ENCODE measurements around the gene PEAK1.

The PEAK1 gene

DNA sequence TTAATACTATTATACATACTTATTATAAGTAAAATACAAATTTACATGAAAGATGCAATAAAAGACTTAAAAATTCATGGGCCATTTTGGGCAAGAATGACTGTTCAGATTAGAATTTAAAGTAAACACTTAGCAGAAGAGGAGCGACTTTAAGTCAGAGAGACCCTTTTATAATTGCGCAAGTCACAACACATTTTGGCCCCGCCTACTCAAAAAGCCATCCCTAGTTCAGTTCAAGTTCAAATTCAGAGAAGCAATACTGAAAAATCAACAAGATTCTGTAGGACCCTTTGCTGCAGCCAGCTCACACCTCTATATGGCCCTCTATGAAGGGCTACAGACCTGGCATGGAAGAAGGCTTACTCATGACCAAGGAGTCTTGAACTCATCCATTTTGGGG, 64.6 kb downstream of the PEAK1 start (continued):
- no peak for TF ChIP-seq ZFP3 (CRISPR knock-in tag; IDR thresholded peaks at IDR 0.05)
- no peak for TF ChIP-seq BACH2 (CRISPR knock-in tag; IDR thresholded peaks at IDR 0.05; ENCODE audit: borderline replicate concordance)
- TF ChIP-seq, protein P1, sequence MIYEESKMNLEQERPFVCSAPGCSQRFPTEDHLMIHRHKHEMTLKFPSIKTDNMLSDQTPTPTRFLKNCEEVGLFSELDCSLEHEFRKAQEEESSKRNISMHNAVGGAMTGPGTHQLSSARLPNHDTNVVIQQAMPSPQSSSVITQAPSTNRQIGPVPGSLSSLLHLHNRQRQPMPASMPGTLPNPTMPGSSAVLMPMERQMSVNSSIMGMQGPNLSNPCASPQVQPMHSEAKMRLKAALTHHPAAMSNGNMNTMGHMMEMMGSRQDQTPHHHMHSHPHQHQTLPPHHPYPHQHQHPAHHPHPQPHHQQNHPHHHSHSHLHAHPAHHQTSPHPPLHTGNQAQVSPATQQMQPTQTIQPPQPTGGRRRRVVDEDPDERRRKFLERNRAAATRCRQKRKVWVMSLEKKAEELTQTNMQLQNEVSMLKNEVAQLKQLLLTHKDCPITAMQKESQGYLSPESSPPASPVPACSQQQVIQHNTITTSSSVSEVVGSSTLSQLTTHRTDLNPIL (CRISPR knock-in tag; IDR thresholded peaks at IDR 0.05; ENCODE audit: low read depth): no peak
- TF ChIP-seq, protein P2, sequence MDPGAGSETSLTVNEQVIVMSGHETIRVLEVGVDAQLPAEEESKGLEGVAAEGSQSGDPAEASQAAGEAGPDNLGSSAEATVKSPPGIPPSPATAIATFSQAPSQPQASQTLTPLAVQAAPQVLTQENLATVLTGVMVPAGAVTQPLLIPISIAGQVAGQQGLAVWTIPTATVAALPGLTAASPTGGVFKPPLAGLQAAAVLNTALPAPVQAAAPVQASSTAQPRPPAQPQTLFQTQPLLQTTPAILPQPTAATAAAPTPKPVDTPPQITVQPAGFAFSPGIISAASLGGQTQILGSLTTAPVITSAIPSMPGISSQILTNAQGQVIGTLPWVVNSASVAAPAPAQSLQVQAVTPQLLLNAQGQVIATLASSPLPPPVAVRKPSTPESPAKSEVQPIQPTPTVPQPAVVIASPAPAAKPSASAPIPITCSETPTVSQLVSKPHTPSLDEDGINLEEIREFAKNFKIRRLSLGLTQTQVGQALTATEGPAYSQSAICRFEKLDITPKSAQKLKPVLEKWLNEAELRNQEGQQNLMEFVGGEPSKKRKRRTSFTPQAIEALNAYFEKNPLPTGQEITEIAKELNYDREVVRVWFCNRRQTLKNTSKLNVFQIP (CRISPR knock-in tag; IDR thresholded peaks at IDR 0.05; ENCODE audit: borderline replicate concordance, low read depth): no peak
- TF ChIP-seq ARNTL (CRISPR knock-in tag; IDR thresholded peaks at IDR 0.05; ENCODE audit: borderline replicate concordance, low read depth): no peak

DNA sequence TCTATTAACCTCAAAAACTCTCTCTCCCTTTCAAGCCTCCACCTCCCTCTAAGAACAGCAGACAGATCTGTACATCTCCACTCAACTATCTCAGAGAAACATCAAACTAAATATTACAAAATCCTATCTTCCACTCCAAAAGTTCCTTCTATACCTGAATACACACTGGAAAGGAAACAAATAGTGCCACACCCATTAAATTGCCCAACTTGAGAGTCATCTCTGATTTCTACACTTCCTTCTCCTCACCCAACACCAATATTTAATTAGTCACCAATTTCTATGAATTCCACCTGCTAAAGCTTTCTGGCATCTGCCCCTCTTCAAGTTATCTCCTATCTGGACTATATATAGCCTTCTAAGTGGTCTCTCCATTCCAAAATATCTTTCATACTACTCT, 65.8 kb downstream of the PEAK1 start:
- ATAC-seq: no peak
- TF ChIP-seq SNAI2 (CRISPR knock-in tag; IDR thresholded peaks at IDR 0.05): no peak
- TF ChIP-seq, protein P3, sequence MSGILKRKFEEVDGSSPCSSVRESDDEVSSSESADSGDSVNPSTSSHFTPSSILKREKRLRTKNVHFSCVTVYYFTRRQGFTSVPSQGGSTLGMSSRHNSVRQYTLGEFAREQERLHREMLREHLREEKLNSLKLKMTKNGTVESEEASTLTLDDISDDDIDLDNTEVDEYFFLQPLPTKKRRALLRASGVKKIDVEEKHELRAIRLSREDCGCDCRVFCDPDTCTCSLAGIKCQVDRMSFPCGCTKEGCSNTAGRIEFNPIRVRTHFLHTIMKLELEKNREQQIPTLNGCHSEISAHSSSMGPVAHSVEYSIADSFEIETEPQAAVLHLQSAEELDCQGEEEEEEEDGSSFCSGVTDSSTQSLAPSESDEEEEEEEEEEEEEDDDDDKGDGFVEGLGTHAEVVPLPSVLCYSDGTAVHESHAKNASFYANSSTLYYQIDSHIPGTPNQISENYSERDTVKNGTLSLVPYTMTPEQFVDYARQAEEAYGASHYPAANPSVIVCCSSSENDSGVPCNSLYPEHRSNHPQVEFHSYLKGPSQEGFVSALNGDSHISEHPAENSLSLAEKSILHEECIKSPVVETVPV (CRISPR knock-in tag; IDR thresholded peaks at IDR 0.05): no peak
- TF ChIP-seq ARNTL (CRISPR knock-in tag; IDR thresholded peaks at IDR 0.05; ENCODE audit: borderline replicate concordance, low read depth): no peak
- TF ChIP-seq, protein P2 (CRISPR knock-in tag; IDR thresholded peaks at IDR 0.05; ENCODE audit: borderline replicate concordance, low read depth): no peak
- TF ChIP-seq OSR1 (CRISPR knock-in tag; IDR thresholded peaks at IDR 0.05): no peak
- no peak for TF ChIP-seq ESRRG (CRISPR knock-in tag; IDR thresholded peaks at IDR 0.05)
- TF ChIP-seq ZC3H10 (CRISPR knock-in tag; IDR thresholded peaks at IDR 0.05): no peak
- TF ChIP-seq ISL1 (CRISPR knock-in tag; IDR thresholded peaks at IDR 0.05): no peak
- TF ChIP-seq, protein P4, sequence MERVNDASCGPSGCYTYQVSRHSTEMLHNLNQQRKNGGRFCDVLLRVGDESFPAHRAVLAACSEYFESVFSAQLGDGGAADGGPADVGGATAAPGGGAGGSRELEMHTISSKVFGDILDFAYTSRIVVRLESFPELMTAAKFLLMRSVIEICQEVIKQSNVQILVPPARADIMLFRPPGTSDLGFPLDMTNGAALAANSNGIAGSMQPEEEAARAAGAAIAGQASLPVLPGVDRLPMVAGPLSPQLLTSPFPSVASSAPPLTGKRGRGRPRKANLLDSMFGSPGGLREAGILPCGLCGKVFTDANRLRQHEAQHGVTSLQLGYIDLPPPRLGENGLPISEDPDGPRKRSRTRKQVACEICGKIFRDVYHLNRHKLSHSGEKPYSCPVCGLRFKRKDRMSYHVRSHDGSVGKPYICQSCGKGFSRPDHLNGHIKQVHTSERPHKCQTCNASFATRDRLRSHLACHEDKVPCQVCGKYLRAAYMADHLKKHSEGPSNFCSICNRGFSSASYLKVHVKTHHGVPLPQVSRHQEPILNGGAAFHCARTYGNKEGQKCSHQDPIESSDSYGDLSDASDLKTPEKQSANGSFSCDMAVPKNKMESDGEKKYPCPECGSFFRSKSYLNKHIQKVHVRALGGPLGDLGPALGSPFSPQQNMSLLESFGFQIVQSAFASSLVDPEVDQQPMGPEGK (CRISPR knock-in tag; IDR thresholded peaks at IDR 0.05; ENCODE audit: borderline replicate concordance): no peak
- no peak for TF ChIP-seq CSDC2 (CRISPR knock-in tag; IDR thresholded peaks at IDR 0.05)
- TF ChIP-seq, protein P5, sequence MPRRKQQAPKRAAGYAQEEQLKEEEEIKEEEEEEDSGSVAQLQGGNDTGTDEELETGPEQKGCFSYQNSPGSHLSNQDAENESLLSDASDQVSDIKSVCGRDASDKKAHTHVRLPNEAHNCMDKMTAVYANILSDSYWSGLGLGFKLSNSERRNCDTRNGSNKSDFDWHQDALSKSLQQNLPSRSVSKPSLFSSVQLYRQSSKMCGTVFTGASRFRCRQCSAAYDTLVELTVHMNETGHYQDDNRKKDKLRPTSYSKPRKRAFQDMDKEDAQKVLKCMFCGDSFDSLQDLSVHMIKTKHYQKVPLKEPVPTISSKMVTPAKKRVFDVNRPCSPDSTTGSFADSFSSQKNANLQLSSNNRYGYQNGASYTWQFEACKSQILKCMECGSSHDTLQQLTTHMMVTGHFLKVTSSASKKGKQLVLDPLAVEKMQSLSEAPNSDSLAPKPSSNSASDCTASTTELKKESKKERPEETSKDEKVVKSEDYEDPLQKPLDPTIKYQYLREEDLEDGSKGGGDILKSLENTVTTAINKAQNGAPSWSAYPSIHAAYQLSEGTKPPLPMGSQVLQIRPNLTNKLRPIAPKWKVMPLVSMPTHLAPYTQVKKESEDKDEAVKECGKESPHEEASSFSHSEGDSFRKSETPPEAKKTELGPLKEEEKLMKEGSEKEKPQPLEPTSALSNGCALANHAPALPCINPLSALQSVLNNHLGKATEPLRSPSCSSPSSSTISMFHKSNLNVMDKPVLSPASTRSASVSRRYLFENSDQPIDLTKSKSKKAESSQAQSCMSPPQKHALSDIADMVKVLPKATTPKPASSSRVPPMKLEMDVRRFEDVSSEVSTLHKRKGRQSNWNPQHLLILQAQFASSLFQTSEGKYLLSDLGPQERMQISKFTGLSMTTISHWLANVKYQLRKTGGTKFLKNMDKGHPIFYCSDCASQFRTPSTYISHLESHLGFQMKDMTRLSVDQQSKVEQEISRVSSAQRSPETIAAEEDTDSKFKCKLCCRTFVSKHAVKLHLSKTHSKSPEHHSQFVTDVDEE (CRISPR knock-in tag; IDR thresholded peaks at IDR 0.05): no peak
- no peak for TF ChIP-seq PPARA (CRISPR knock-in tag; IDR thresholded peaks at IDR 0.05; ENCODE audit: borderline replicate concordance)
- no peak for TF ChIP-seq ZNF70 (CRISPR knock-in tag; IDR thresholded peaks at IDR 0.05)
- TF ChIP-seq ZFP3 (CRISPR knock-in tag; IDR thresholded peaks at IDR 0.05): no peak
- no peak for TF ChIP-seq TCF4 (CRISPR knock-in tag; IDR thresholded peaks at IDR 0.05; ENCODE audit: borderline replicate concordance)
- no peak for TF ChIP-seq ZNF8 (CRISPR knock-in tag; IDR thresholded peaks at IDR 0.05)

DNA sequence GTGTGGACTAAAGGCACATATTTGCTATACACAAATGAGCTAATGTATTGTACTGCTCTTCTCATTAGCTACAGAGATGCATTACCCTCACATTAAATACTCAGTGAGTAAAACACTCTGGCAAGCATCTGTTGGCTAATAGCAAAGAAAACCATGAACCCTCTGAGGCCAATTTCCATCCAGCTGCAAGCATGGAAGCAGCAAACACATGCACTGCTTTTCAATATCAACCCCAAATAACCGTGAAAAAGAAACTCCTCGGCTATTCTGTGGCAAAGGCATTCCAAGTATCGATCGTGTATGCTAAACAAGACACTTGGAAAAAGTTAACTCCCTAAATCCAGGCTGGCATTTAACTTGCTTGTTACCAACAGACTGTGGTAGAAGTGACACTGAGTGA, 67.0 kb downstream of the PEAK1 start:
- no peak for ATAC-seq
- TF ChIP-seq, protein P4 (CRISPR knock-in tag; IDR thresholded peaks at IDR 0.05; ENCODE audit: borderline replicate concordance): no peak
- TF ChIP-seq GLIS3 (CRISPR knock-in tag; IDR thresholded peaks at IDR 0.05): no peak
- TF ChIP-seq ISL1 (CRISPR knock-in tag; IDR thresholded peaks at IDR 0.05): no peak
- TF ChIP-seq OSR1 (CRISPR knock-in tag; IDR thresholded peaks at IDR 0.05): no peak
- TF ChIP-seq SNAI2 (CRISPR knock-in tag; IDR thresholded peaks at IDR 0.05): no peak
- TF ChIP-seq ZNF565 (CRISPR knock-in tag; conservative IDR thresholded peaks at IDR 0.05; ENCODE audit: low read depth): no peak
- TF ChIP-seq RARB (CRISPR knock-in tag; IDR thresholded peaks at IDR 0.05): no peak
- TF ChIP-seq, protein P3 (CRISPR knock-in tag; IDR thresholded peaks at IDR 0.05): no peak
- TF ChIP-seq CSDC2 (CRISPR knock-in tag; IDR thresholded peaks at IDR 0.05): no peak

Data from SK-N-SH treated with all-trans-retinoic acid at 6 μM for 48 hours (cell line).